H1 (cell line): ENCODE results near the gene C17orf114.

Source experiments
- CTCF ChIA-PET: fragments of 300-600 bp; sonication (Branson Sonifier 250); formaldehyde crosslinking; loops from one replicate; lab custom pipeline; 2021; ENCODE audit not compliant: partially characterized antibody; lab: Charles Lee
- POLR2A ChIA-PET: fragments of 300-600 bp; sonication (Branson Sonifier 250); formaldehyde crosslinking; loops from one replicate; lab custom pipeline; 2021; ENCODE audit warnings: inconsistent platforms; ENCODE audit not compliant: partially characterized antibody; lab: Charles Lee
- DNase-seq, 2 experiments: peaks; one replicate each; pipeline versions ENCODE4 v3.0.0 to v3.0.0-alpha.2; 2010 to 2022; ENCODE audit warnings: low spot score in 2 of 2, low read depth in 1 of 2, mixed read lengths in 1 of 2
- FAIRE-seq: peaks from 2 replicates; lab custom pipeline; 2011; peaks lifted over from hg19 to GRCh38; lab: Jason Lieb, UNC
- H2AFZ ChIP-seq: 2 replicates; pipeline ENCODE4 v1.8.1; 2012; ENCODE audit warnings: low read length, inconsistent platforms
- H2AK5ac ChIP-seq: 2 replicates; pipeline ENCODE4 v1.6.1; 2013; ENCODE audit warnings: low read depth, low read length
- H2BK120ac ChIP-seq: replicated peaks from 2 replicates; pipeline ENCODE3; 2013; ENCODE audit warnings: low read depth, low read length, inconsistent platforms
- H2BK12ac ChIP-seq: 2 replicates; pipeline ENCODE4 v1.6.1; 2013; ENCODE audit warnings: low read depth, low read length
- H2BK15ac ChIP-seq: 2 replicates; pipeline ENCODE4 v1.6.1; 2013; ENCODE audit warnings: low read length
- H2BK20ac ChIP-seq: 2 replicates; pipeline ENCODE4 v1.6.1; 2013; ENCODE audit warnings: low read length
- H2BK5ac ChIP-seq: 2 replicates; pipeline ENCODE4 v1.6.1; 2013; ENCODE audit warnings: low read depth, low read length
- H3K14ac ChIP-seq: 2 replicates; pipeline ENCODE4 v1.6.1; 2013; ENCODE audit warnings: inconsistent platforms; ENCODE audit not compliant: insufficient read length
- H3K18ac ChIP-seq: 2 replicates; pipeline ENCODE4 v1.6.1; 2013; ENCODE audit warnings: low read length; ENCODE audit errors: extremely low read depth
- H3K23ac ChIP-seq: 2 replicates; pipeline ENCODE4 v1.6.1; 2013; ENCODE audit warnings: inconsistent platforms; ENCODE audit not compliant: insufficient read length
- H3K23me2 ChIP-seq: 2 replicates; pipeline ENCODE4 v1.6.1; 2013; ENCODE audit warnings: low read depth, low read length
- H3K27ac ChIP-seq: 2 replicates; pipeline ENCODE4 v1.6.1; 2011; ENCODE audit warnings: low read depth, low read length, inconsistent platforms
- H3K27me3 ChIP-seq, 4 experiments: replicated peaks in 1 of 4; 1 replicate in 1 of 4; 2 replicates in 3 of 4; pipeline versions ENCODE4 v1.6.1 to v1.8.1; 2011 to 2013; ENCODE audit warnings: low read length in 3 of 4, mild to moderate bottlenecking in 3 of 4, inconsistent platforms in 2 of 4, mixed read lengths in 2 of 4, moderate library complexity in 1 of 4; ENCODE audit not compliant: control insufficient read depth in 3 of 4, insufficient read depth in 3 of 4; ENCODE audit errors: extremely low read depth in 1 of 4
- H3K36me3 ChIP-seq, 4 experiments: 2 replicates each; pipeline versions ENCODE4 v1.6.1 to v1.8.1; 2011 to 2013; ENCODE audit warnings: mild to moderate bottlenecking in 4 of 4, low read length in 3 of 4, moderate library complexity in 2 of 4, control low read depth in 1 of 4, inconsistent platforms in 1 of 4; ENCODE audit not compliant: insufficient read depth in 4 of 4, control insufficient read depth in 2 of 4
- H3K4ac ChIP-seq: replicated peaks from 2 replicates; pipeline ENCODE3; 2013; ENCODE audit warnings: low read length, low read depth, mixed read lengths, inconsistent platforms; ENCODE audit not compliant: insufficient read length
- H3K4me1 ChIP-seq, 4 experiments: replicated peaks in 1 of 4; 1 replicate in 1 of 4; 2 replicates in 3 of 4; pipeline versions ENCODE4 v1.6.1 to v1.8.1; 2011 to 2013; ENCODE audit warnings: low read length in 3 of 4, inconsistent platforms in 2 of 4, mixed read lengths in 1 of 4; ENCODE audit not compliant: insufficient read depth in 4 of 4, control insufficient read depth in 3 of 4
- H3K4me2 ChIP-seq, 2 experiments: 2 replicates each; pipeline versions ENCODE4 v1.6.1 to v1.8.1; 2011 to 2013; ENCODE audit warnings: low read depth in 2 of 2, low read length in 2 of 2, control low read depth in 1 of 2, inconsistent platforms in 1 of 2, mild to moderate bottlenecking in 1 of 2; ENCODE audit not compliant: insufficient read depth in 1 of 2
- H3K4me3 ChIP-seq, 4 experiments: fragments of 200-600, 300-600 bp in 1 of 4; sonication (generic), shearing (Covaris generic), sonication (Bioruptor Twin) in 1 of 4; 2 replicates each; pipeline versions ENCODE4 v1.5.1 to v1.8.1; 2011 to 2016; ENCODE audit warnings: low read length in 4 of 4, low read depth in 3 of 4, control low read depth in 2 of 4, inconsistent platforms in 2 of 4, mild to moderate bottlenecking in 2 of 4, mixed read lengths in 1 of 4, moderate library complexity in 1 of 4; ENCODE audit not compliant: insufficient read depth in 2 of 4; ENCODE audit errors: extremely low read depth in 1 of 4
- H3K56ac ChIP-seq: replicated peaks from 2 replicates; pipeline ENCODE3; 2013; ENCODE audit warnings: low read depth, mild to moderate bottlenecking, mixed read lengths, low read length, inconsistent platforms; ENCODE audit not compliant: insufficient read length
- H3K79me1 ChIP-seq: 2 replicates; pipeline ENCODE4 v1.6.1; 2013; ENCODE audit warnings: low read depth, low read length, control low read depth
- H3K79me2 ChIP-seq, 2 experiments: 2 replicates each; pipeline versions ENCODE4 v1.6.1 to v1.8.1; 2012 to 2013; ENCODE audit warnings: low read length in 2 of 2, mild to moderate bottlenecking in 2 of 2, inconsistent platforms in 1 of 2; ENCODE audit not compliant: insufficient read depth in 2 of 2, control insufficient read depth in 1 of 2
- H3K9ac ChIP-seq, 4 experiments: replicated peaks in 1 of 4; 1 replicate in 1 of 4; 2 replicates in 3 of 4; pipeline versions ENCODE4 v1.6.1 to v1.8.1; 2011 to 2013; ENCODE audit warnings: low read depth in 3 of 4, low read length in 3 of 4, control low read depth in 2 of 4, mild to moderate bottlenecking in 2 of 4, moderate library complexity in 2 of 4, inconsistent platforms in 1 of 4; ENCODE audit errors: extremely low read depth in 1 of 4
- H3K9me3 ChIP-seq, 2 experiments: 2 replicates each; pipeline versions ENCODE4 v1.6.1 to v1.8.1; 2012 to 2013; ENCODE audit warnings: mild to moderate bottlenecking in 2 of 2, moderate library complexity in 2 of 2, control low read depth in 1 of 2, inconsistent platforms in 1 of 2, low read depth in 1 of 2, low read length in 1 of 2, mixed read lengths in 1 of 2; ENCODE audit not compliant: insufficient read depth in 2 of 2
- H4K20me1 ChIP-seq, 2 experiments: replicated peaks in 1 of 2; 2 replicates each; pipeline versions ENCODE3 to v1.8.1; 2011 to 2013; ENCODE audit warnings: inconsistent platforms in 2 of 2, low read length in 2 of 2, mild to moderate bottlenecking in 1 of 2; ENCODE audit not compliant: insufficient read depth in 2 of 2, control insufficient read depth in 1 of 2
- H4K5ac ChIP-seq: 2 replicates; pipeline ENCODE4 v1.6.1; 2013; ENCODE audit warnings: low read length, low read depth, mixed read lengths, inconsistent platforms; ENCODE audit not compliant: insufficient read length
- H4K8ac ChIP-seq: 2 replicates; pipeline ENCODE4 v1.8.0; 2013; ENCODE audit warnings: mild to moderate bottlenecking, moderate library complexity, low read length, inconsistent platforms; ENCODE audit not compliant: insufficient read depth; ENCODE audit errors: extremely low read depth
- H4K91ac ChIP-seq: replicated peaks from 2 replicates; pipeline ENCODE3; 2013; ENCODE audit warnings: low read length, mixed read lengths, inconsistent platforms; ENCODE audit not compliant: insufficient read length
- ATF2 ChIP-seq: IDR thresholded peaks from 2 replicates; pipeline ENCODE4 v1.6.1; 2012; ENCODE audit warnings: low read length, inconsistent platforms
- CTCF ChIP-seq, 3 experiments: IDR thresholded peaks; 1 replicate in 2 of 3; 2 replicates in 1 of 3; pipeline versions ENCODE4 v1.5.1 to v1.6.1; 2011; ENCODE audit warnings: low read length in 3 of 3, mild to moderate bottlenecking in 3 of 3, inconsistent platforms in 2 of 3, low read depth in 1 of 3, moderate library complexity in 1 of 3; ENCODE audit not compliant: insufficient read depth in 1 of 3; ENCODE audit errors: control extremely low read depth in 1 of 3
- RAD21 ChIP-seq, 2 experiments: IDR thresholded peaks in 1 of 2; conservative IDR thresholded peaks in 1 of 2; 2 replicates each; pipeline ENCODE4 v1.6.1; 2011; ENCODE audit warnings: low read depth in 2 of 2, low read length in 2 of 2, improper control_type of control experiment in 1 of 2, inconsistent platforms in 1 of 2, mild to moderate bottlenecking in 1 of 2, moderate library complexity in 1 of 2
- WGBS, 2 experiments: shearing (Covaris generic) in 1 of 2; methylation state at CpG; one replicate each; pipeline versions ENCODE4 v1.1.6 to v1.1.7; 2013 to 2015; ENCODE audit warnings: low lambda C conversion rate in 2 of 2, mixed read lengths in 2 of 2, inconsistent platforms in 1 of 2, low coverage in 1 of 2, missing lambda C conversion rate in 1 of 2; ENCODE audit not compliant: insufficient replicate concordance in 2 of 2, insufficient coverage in 1 of 2, insufficient read length in 1 of 2; ENCODE audit errors: extremely low coverage in 1 of 2, missing lambda C conversion rate in 1 of 2; 5-methylcytosine and 5-hydroxymethylcytosine counted together

C17orf114 gene

GRCh38 chr17:4815043-4815675 lies 13.0 kb upstream of the C17orf114 start:
- Histone ChIP-seq H3K23ac (no peak overlapping the region), H2BK20ac (no peak overlapping the region), H3K27ac (no peak overlapping the region), H4K91ac (no peak overlapping the region), H3K36me3 (peaks cover 7 to 17% (median 8%) of the 10 kb centered on the region in 4 experiments; a peak in 7 of 8 replicates), H3K23me2 (no peaks in the 10 kb centered on the region), H3K4me3 (no peak overlapping the region), H3K9me3 (no peaks in the 10 kb centered on the region; a peak in 1 of 4 replicates), H3K4me2 (no peak overlapping the region), H2AFZ (no peak overlapping the region), H2BK12ac (no peak overlapping the region), H4K5ac (no peak overlapping the region), H2BK15ac (no peak overlapping the region), H3K4ac (no peak overlapping the region), H4K20me1 (peaks cover 3 to 7% of the 10 kb centered on the region in 2 experiments), H3K79me2 (no peaks in the 10 kb centered on the region), H3K79me1 (no peaks in the 10 kb centered on the region; the same call in 1 of the 2 replicates), H2AK5ac (no peak overlapping the region), H3K4me1 (no peaks in the 10 kb centered on the region), H3K9ac (no peak overlapping the region), H2BK120ac (no peak overlapping the region), H3K56ac (no peak overlapping the region), H3K27me3 (no peaks in the 10 kb centered on the region), H3K18ac (no peak overlapping the region), H3K14ac (no peak overlapping the region), H2BK5ac (no peak overlapping the region), H4K8ac (no peak overlapping the region)
- TF ChIP-seq ATF2 (no peak), RAD21 (IDR thresholded peaks at IDR 0.05 in 1 of 2, conservative IDR thresholded peaks at IDR 0.05 in 1 of 2; ENCODE audit: low read depth in 2 of 2, low read length in 2 of 2) (peak; percentile 54 to 59), CTCF (IDR thresholded peaks at IDR 0.05; ENCODE audit: control extremely low read depth in 1 of 3, insufficient read depth in 1 of 3, low read depth in 1 of 3, low read length in 3 of 3) (peak; percentile 58 to 80 (median 76))
- ChIA-PET CTCF (interaction anchor here (0.6 to 5.8 kb wide), 14 partner anchors 10 to 80 kb away, joined by 3 to 55 read pairs (median 4); no protein-coding TSS in a partner anchor), POLR2A (interaction anchor here (0.9 to 1.2 kb wide), 3 partner anchors 25 to 73 kb away, joined by 3 to 4 read pairs (median 4); no protein-coding TSS in a partner anchor)
- FAIRE-seq (no peak), DNase-seq (no peak)
- WGBS, 2 experiments = 82 to 100% methylated on average over 1 to 7 of the region's 7 CpGs
